Pons (tissue), 1 donor: ENCODE results near the gene PLAGL2.

Experiments
- DNase-seq: peaks from one replicate; pipeline ENCODE4 v3.0.0-alpha.2; 2016; ENCODE audit warnings: low spot score

Gene PLAGL2

GRCh38 chr20:32152421-32153155 is 55.0 kb downstream of the PLAGL2 start:
- DNase-seq, result no peak

GRCh38 chr20:32150291-32150848 is 57.2 kb downstream of the PLAGL2 start:
- DNase-seq, result no peak

GRCh38 chr20:32149566-32150170 is 57.9 kb downstream of the PLAGL2 start:
- no peak for DNase-seq

- DNase-seq, result no peak
Observed at GRCh38 chr20:32144898-32145662, 62.5 kb downstream of the PLAGL2 start.

- DNase-seq, result no peak
Observed at GRCh38 chr20:32142991-32143390, 64.6 kb downstream of the PLAGL2 start.
